ENCODE results near the gene TNNT2.

The TNNT2 gene
- total RNA-seq, result 0 reads per million in 2 donors

GRCh38 chr1:201377611-201378092 lies at the start of gene TNNT2:
Gene TNNT2, minus strand, starts transcription at chr1:201377680. Its CDS starts 4,426 bp downstream, at chr1:201373254.
- DNase-seq, result no peak

- no peak for DNase-seq
Measured at GRCh38 chr1:201426479-201427310, 49.2 kb upstream of the TNNT2 start.

- DNase-seq, result no peak
Measured at GRCh38 chr1:201424146-201424545, 46.7 kb upstream of the TNNT2 start.

- DNase-seq, result no peak
Measured at GRCh38 chr1:201423655-201424054, 46.2 kb upstream of the TNNT2 start.

GRCh38 chr1:201422436-201423030 lies 45.1 kb upstream of the TNNT2 start:
- no peak for DNase-seq

GRCh38 chr1:201422026-201422425 lies 44.5 kb upstream of the TNNT2 start:
- no peak for DNase-seq

- no peak for DNase-seq
Measured at GRCh38 chr1:201421041-201421440, 43.6 kb upstream of the TNNT2 start.

GRCh38 chr1:201420608-201421002 lies 43.1 kb upstream of the TNNT2 start:
- DNase-seq, result no peak

GRCh38 chr1:201419746-201420607 lies 42.5 kb upstream of the TNNT2 start:
- DNase-seq, result no peak

- DNase-seq, result no peak
Measured at GRCh38 chr1:201419256-201419655, 41.8 kb upstream of the TNNT2 start.

- DNase-seq, result no peak
Measured at GRCh38 chr1:201418461-201418860, 41.0 kb upstream of the TNNT2 start.

GRCh38 chr1:201414051-201414738 lies 36.7 kb upstream of the TNNT2 start:
- DNase-seq, result no peak

GRCh38 chr1:201411292-201411691 lies 33.8 kb upstream of the TNNT2 start:
- no peak for DNase-seq

- no peak for DNase-seq
Measured at GRCh38 chr1:201409440-201409839, 32.0 kb upstream of the TNNT2 start.

GRCh38 chr1:201408834-201409200 lies 31.3 kb upstream of the TNNT2 start:
- no peak for DNase-seq

GRCh38 chr1:201408176-201408833 lies 30.8 kb upstream of the TNNT2 start:
- DNase-seq, result peak in 4 of 5 experiments; percentile 38 to 58 (median 50)

- DNase-seq, result no peak
Measured at GRCh38 chr1:201406831-201407406, 29.4 kb upstream of the TNNT2 start.

GRCh38 chr1:201405484-201405831 lies 28.0 kb upstream of the TNNT2 start:
- DNase-seq, result no peak

GRCh38 chr1:201404722-201405483 lies 27.4 kb upstream of the TNNT2 start:
- DNase-seq, result no peak

- DNase-seq, result no peak
Measured at GRCh38 chr1:201404055-201404454, 26.6 kb upstream of the TNNT2 start.

GRCh38 chr1:201403359-201403758 lies 25.9 kb upstream of the TNNT2 start:
- no peak for DNase-seq
